ENCODE data around the gene TTYH3.

GRCh38 chr7:2698581-2699288 lies 66.9 kb downstream of the TTYH3 start:
- no peak for TF ChIP-seq POLR2A (IDR thresholded peaks at IDR 0.05)
- TF ChIP-seq CTCF (IDR thresholded peaks at IDR 0.05), result no peak
